Cortex of kidney (tissue), 1 donor: Measurements from ENCODE around the gene ELOVL6.

Experiments used
- DNase-seq: peaks from one replicate; lab custom pipeline; 2025; lab: John Stamatoyannopoulos, UW

The ELOVL6 gene

DNA sequence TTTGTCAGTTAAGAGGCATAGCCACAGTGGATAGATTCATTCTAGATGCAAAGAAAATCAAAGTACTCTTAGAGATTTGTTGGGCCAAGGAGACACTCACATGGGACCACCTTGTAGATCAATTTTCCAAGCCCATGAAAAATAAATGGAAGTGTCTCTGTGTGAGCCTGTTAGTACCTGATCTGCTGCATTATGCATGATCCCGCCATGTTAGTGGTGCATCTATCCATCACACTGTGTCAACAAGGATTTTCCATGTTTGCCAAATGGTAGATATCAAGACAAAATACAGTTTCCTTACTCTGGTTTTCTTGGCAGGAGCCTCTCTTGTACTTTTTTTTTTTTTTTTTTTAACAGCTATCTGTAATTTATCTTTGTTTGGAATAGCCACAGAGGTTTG, 173.4 kb downstream of the ELOVL6 start:
- DNase-seq = no peak

DNA sequence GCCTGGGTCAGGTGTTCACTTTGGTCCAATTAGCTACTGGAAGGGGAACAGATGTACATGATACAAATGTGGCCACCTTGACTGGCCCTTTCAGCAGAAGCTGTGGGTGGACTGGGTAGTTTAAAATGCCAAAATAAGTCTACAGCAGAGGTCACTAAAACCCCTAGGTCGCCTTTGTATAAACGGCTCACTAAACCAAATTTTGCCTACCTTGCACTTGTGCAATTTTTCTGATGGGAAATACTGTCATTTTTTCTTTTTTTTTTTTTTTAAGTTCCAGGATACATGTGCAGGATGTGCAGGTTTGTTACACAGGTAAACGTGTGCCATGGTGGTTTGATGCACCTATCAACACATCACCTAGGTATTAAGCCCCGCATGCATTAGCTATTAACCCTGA, 176.0 kb downstream of the ELOVL6 start:
- DNase-seq = no peak

DNA sequence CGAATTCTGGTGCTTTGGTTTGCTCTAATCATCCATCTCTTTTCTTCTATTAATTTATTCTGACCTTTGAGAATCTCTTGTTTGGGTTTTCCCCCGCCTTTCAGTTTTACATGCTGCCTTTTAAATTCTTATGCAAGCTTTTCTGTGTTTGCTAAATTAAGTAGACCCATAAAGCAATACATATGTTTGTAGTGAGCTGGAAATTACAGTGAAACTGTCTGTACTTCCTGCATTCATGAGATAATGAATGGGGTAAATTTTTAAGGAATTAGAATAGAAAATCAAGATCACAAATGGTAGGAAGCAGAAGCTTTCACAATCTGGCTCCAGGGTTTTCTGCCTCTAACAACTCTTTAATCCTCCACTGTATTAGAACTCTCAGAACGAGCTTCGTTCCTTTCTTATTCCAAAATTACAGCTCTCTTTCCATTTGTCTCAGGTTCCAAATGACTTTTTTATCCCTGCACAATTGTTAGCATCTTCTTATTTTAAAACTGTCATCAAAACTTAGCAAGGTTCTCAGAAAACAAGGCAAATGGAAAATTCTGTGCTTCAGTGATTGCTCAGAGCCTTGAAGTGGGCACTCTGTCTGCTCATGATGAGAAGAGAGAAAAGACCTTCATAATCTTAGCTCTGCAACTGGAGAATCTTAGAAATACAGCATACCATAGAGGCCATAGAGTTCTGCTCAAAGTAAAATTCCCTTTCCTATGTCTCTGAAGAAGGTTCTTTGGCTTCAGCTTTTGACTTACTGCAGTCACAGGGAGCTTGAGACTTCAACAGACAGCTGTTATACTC, 177.6 kb downstream of the ELOVL6 start:
- no peak for DNase-seq

DNA sequence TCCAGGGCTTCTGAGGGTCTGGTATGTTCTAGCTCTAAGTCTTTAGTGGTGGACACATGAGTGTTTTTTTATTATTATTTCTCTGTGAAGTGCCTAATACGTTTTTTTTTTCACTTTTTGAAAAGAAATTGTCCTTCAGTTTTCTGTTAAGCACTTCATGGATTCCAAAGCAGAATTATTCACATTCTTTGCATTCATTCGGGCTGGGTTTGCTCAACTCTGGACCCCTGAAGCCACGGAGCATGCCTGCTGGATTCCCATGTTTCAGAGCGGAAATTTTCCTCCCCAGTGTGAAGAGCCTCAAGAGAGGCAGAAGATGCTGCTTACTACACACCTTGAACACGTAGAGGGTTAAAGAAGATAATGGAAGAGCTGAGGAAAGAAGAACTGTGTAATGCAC, 178.3 kb downstream of the ELOVL6 start:
- no peak for DNase-seq

DNA sequence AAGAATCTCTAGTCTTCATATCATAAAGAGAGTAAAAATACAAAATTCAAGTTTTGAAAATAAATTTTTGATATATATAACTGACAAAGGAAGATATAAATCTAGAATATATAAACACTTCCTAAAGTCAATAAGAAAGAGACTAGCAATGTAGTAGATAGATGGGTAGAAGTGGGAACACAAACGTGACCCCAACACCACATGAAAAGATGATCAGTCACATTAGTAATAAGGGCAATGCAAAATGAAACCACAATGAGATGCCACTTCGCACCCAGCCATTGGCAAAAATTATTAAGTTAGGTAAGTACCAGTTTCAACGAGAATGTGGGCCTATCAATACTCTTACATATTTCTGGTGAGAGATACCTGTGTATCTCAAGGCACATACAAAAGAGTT, 179.3 kb downstream of the ELOVL6 start:
- no peak for DNase-seq

DNA sequence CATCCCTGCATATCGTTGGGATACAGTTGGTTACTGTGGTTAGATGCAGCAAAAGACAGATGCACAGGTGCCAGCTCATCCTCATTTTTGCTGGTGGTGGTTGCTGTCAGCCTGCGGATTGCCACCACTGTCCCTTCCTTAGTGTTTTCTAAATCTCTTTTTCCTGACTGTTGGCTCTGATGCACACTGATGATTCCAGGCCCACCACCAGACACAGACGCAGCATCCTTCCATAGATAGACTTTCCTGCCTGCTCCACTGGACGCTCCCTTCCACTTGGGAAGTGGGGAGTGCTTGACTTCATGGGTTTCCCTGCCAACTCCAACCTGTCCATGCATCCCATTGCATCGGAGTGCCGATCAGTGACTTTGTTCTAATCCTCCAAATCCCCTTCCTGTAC, 184.2 kb downstream of the ELOVL6 start:
- no peak for DNase-seq

DNA sequence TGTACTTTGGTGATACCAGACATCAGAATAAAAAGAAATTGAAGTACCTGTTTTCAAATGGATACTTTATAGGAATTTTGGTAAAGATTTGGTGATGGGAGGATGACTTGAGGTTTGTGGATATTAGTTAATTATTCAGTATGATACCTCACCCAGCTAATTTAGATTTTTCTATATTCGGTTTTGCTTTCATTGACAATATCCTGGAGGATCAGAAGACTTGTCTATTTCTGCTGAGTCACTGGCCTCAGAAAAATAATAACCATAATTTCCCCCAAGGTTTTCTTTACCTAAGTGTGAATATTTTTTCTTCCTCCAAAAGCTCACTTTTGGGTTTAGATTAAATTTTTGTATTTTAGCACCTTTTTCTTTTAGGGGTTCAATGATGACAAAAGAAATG, 185.5 kb downstream of the ELOVL6 start:
- no peak for DNase-seq

DNA sequence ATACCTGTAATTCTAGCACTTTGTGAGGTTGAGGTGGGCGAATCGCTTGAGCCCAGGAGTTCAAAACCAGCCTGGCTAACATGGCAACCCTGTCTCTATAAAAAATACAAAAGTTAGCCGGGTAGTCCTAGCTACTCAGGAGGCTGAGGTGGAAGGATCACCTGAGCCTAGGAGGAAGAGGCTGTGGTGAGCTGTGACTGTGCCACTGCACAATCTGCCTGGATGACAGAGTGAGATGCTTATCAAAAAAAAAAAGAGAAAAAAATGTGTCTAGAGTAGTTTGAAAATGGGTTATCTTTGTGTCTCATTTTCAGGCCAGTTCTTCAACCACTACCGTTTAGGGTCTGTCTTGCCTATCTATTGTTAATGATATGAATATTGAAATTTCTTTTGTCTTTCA, 187.6 kb downstream of the ELOVL6 start:
- no peak for DNase-seq

DNA sequence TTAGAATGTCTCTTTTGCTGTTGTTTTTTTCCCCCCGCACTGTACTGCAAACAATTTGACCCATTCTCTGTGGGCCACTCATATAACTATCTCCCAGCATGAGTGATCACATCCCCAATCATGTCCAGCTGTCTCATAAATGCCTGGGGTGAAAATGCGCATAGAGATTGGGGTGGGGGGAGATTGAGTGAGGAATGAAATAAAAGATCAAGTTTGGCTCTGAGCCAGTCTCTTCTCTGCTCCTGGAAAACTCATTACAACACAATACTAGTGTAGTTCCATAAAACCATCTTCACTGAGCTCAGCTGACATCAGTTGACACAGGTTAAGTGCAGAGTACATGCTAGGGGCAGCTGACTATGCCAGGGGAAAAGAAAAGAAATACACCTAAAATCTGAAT, 188.9 kb downstream of the ELOVL6 start:
- no peak for DNase-seq

DNA sequence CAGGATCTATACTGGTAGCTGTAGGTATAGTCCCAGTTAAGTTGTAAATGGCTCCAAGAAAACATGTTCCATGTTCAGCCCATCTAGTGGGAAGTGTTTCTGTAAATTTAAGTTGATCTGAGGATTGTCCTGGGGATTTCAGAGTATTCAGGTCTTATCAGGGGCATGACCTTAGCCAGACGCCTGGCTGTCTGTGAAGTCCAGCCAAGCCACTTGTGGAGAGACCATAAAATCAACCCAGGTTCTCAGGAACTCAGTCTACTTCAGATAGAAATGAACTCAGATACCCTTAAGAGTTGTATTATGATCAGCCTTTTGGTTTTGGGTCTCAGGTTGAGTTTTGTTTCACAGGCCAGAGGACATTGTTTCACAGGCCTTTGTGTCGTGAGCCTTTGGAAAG, 189.9 kb downstream of the ELOVL6 start:
- DNase-seq = no peak

DNA sequence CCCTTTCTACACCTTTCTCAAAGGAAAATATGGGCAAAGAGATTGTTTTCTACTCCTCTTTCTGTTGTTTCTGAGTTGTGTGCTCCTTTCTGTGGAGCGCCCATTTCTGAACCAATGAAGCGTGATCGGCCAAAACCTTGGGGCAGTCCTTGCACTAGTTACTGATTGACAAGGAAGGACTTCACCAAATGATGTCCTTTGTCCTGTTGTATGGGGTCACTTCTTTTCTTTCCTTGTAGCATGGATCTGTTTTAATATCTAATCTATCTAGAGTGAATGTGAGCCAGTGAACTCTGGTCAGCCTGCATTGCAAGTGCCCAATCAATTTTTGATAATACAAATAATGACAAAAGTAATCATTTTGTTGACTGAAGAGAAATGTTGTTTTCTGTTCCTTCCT, 191.2 kb downstream of the ELOVL6 start:
- DNase-seq = no peak

DNA sequence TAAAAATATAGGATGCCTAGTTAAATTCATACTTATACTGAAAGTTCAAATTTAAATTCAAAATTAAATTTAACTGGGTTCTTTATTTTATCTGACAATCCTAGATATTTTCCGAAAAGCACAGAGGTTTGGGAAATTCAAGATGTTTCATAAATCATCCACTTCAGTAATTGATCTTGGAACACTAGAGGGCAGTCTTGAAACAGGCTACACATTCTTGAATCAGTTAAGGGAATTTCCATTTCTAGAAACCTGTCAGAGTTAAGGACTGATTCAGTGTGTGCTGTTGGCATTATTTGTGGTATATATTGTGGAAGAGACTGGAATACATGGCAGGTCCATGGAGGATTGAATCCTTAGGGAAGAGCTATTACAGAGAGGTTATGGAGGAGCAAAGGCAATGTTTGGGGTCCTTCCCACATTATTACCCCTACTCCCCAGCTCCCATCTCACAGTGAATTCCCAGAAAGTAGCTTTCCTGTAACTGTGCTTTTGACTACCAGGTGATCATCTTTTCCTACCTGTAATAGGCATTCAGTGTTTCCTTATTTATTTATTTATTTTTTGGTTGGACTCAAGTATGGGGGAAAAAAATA, 192.9 kb downstream of the ELOVL6 start:
- no peak for DNase-seq

DNA sequence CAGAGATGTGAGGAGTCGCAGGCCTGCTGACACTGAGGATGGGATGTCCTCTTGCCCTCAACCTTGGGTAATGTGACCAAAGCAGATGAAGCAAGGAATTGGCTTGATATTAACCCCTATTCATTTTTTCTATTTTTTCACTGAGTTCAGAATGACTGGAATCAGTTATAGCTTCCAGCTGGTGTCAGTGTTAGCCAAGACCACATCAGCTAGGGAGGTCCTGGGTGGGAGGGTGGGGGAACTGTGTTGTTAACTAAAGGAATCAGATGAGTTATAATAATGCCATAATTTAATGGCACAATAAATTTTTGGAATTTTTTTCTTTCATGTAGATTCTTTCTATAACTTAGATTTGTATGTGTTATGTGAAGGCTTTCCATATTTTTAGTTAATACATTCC, 193.9 kb downstream of the ELOVL6 start:
- no peak for DNase-seq

DNA sequence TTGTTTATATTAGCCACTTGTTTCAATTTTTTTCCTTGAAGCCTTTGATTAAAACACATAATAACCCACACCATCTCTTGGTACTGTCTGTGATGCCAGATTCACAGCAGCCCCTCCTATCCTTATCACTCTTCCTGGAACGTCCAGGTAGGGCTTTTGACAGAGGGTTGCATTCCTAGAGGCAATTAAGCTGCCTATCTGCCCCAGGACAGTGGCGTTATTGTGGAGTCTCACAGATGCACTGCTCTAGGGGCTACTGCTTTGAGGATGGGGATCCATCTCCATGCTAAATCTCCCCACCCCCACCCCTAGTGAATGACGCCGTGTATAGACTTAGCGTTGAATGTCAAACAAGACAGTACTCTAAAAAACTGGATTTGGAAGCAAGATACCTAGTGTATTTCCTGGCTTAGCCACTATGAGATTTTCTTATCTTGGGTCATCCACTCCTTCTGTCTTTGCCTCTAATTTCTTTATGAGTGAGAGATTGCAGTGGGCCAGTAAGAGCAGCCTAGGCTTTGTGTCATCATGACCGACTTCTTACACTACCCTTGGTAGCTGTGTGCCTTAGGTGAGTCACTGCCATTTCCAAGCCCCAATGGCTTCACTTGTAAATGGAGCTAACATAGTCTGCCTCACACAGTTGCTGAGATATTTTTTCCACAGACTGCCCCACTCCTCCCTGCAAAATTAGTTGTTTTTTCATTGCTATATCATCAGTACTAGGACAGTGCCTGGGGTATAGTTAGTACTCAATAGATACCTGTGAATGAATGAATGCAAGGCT, 194.8 kb downstream of the ELOVL6 start:
- DNase-seq = no peak

DNA sequence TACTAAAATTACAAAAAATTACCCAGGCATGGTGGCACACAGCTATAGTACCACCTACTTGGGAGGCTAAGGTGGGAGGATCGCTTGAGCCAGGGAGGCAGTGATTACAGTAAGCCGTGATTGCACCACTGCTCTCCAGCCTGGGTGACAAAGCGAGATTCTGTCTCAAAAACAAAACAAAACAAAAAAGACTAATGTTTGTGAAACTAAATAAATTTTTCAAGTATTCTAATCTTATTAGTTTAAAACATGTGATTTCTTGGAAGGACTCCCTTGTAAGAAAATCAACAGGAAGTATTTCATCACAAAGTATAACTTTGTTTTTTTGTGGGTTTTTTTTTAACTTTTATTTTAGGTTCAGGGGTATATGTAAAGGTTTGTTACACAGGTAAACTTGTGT, 196.1 kb downstream of the ELOVL6 start:
- DNase-seq = no peak

DNA sequence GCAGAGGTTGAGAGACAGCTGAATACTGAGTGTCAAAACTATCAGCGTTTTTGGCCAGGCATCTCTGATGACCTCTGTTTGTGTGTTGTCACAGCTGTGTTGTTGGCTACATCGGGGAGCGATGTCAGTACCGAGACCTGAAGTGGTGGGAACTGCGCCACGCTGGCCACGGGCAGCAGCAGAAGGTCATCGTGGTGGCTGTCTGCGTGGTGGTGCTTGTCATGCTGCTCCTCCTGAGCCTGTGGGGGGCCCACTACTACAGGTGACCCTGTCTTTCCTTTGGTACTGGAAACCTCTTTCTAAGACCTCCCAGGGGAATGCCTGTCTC, 198.9 kb downstream of the ELOVL6 start:
- DNase-seq = no peak

DNA sequence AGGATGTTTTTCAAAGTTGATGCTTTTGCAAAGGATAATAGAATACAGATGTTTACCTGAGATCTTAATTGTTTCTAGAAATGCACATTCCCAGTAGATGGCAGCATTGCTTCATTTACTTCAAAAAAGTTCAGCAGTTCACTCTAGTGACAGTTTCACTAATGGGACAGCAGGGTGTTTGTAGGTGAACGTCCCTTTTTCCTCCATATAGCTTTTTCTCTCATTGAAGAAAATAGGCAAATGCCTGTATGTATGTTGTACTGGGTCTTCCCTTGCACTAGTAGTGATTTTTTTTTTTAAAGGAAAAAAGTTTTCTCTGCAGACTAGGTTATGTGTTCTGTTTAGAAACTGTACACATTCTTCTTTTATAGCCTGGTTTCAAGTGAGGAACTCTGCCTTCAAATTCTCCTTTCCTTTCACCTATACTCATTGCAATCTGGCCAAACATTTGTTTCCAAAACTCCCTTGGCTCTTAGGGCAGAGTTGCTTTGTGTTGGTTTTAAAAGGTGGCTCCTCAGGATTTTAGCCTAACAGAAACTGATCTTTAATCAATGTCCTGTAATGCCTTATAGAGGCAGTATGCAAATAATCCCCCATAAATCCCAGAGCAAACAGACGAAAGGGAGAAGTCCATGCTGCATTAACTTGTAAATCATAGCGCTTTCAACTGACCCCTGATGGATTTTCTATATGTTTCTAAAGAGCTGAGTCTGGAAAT, 199.4 kb downstream of the ELOVL6 start:
- DNase-seq = no peak

DNA sequence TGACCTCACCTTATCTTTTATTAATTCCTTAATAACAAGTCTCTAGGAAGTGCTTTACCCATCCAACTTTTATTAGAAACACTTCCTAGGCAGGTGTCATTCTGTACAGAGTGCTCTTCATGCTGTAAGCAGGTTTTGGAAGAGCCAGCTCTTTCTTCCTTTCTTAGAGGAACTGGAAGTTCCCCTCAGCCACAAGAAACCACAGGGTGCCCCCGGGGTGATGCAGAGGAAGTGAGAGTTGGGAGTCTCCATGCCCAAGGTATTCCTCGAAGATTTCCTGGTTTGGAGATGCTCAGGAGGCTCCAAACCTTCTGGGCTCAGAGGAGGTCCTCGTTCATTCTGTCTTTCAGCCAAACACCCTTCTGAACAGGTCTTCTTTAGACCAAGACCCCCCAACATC, 201.9 kb downstream of the ELOVL6 start:
- DNase-seq = no peak
